Measurements from ENCODE around the gene KLHL4.

GRCh38 chrX:87687703-87688102 lies 170.1 kb downstream of the KLHL4 start:
- TF ChIP-seq POLR2AphosphoS5 (IDR thresholded peaks at IDR 0.05; ENCODE audit: low read depth, low read length), result no peak
- TF ChIP-seq TAF1 (IDR thresholded peaks at IDR 0.05; ENCODE audit: borderline replicate concordance, insufficient read depth, low read length), result no peak

Measured in PFSK-1 (cell line).